ENCODE measurements around the gene CRYL1.

DNA sequence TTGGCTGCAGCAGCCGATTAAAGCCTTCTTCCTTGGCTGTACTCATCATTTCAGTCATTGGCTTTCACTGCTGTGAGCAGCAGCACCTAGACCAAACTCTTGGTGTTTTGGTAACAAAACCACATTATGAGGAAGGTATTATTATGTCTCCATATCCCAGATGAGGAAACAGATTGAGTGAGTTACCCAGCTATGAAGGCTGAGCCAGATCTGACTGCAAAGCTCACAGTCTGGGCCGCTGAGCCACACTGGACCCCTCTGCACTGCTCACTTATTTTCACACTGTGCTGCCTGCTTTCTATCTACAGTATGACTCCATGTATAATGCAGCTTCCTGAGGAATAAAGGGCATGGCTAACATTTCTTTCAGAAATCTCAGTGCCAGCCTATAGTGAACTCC lies 24.5 kb downstream of the CRYL1 start:
- TF ChIP-seq, protein P1, sequence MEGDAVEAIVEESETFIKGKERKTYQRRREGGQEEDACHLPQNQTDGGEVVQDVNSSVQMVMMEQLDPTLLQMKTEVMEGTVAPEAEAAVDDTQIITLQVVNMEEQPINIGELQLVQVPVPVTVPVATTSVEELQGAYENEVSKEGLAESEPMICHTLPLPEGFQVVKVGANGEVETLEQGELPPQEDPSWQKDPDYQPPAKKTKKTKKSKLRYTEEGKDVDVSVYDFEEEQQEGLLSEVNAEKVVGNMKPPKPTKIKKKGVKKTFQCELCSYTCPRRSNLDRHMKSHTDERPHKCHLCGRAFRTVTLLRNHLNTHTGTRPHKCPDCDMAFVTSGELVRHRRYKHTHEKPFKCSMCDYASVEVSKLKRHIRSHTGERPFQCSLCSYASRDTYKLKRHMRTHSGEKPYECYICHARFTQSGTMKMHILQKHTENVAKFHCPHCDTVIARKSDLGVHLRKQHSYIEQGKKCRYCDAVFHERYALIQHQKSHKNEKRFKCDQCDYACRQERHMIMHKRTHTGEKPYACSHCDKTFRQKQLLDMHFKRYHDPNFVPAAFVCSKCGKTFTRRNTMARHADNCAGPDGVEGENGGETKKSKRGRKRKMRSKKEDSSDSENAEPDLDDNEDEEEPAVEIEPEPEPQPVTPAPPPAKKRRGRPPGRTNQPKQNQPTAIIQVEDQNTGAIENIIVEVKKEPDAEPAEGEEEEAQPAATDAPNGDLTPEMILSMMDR (IDR thresholded peaks at IDR 0.05; ENCODE audit: low read depth, low read length): no peak
- TF ChIP-seq MYC (IDR thresholded peaks at IDR 0.05; ENCODE audit: low read depth, low read length): no peak
- no peak for TF ChIP-seq POLR2A (IDR thresholded peaks at IDR 0.05; ENCODE audit: extremely low read depth, insufficient read length)

Measured in NB4 (cell line).